Endothelial cell of umbilical vein (primary cell): ENCODE data around the gene PCBP4. TPM values are rescaled to one million over a fixed set of nuclear protein-coding genes. Genes with fewer than 3 reads are reported as not detected.

Experiments used
- BruUV-seq: library from RNA; stranded (reverse); fragments of 400-500 nt; replicated peaks from 2 replicates; lab custom pipeline; 2021; lab: Mats Ljungman, UMichigan
- CTCF ChIA-PET: fragments of 300-600, 350-600 bp; sonication (Branson Sonifier 250); formaldehyde crosslinking; loops from one replicate; lab custom pipeline; 2021; ENCODE audit warnings: antibody characterized with exemption, inconsistent platforms; lab: Charles Lee
- POLR2A ChIA-PET: fragments of 300-600, 350-600 bp; sonication (Branson Sonifier 250); formaldehyde crosslinking; loops from one replicate; lab custom pipeline; 2021; ENCODE audit warnings: antibody characterized with exemption, inconsistent platforms; lab: Charles Lee
- DNase-seq: peaks from one replicate; pipeline ENCODE4 v3.0.0-alpha.2; 2011; ENCODE audit warnings: low read depth, low spot score
- FAIRE-seq: peaks from 2 replicates; lab custom pipeline; 2011; peaks lifted over from hg19 to GRCh38; lab: Jason Lieb, UNC
- H2AFZ ChIP-seq: 2 replicates; pipeline ENCODE4 v1.6.0; 2012; ENCODE audit warnings: low read depth, low read length, control low read depth, inconsistent platforms
- H3K27ac ChIP-seq: 2 replicates; pipeline ENCODE4 v1.5.1; 2011; ENCODE audit warnings: low read depth, mild to moderate bottlenecking, control low read depth, low read length, moderate library complexity; ENCODE audit not compliant: insufficient read depth
- H3K27me3 ChIP-seq, 2 experiments: 2 replicates each; pipeline versions ENCODE4 v1.6.0 to v1.6.1; 2011; ENCODE audit warnings: low read length in 2 of 2, mixed read lengths in 1 of 2; ENCODE audit not compliant: control insufficient read depth in 2 of 2, insufficient read depth in 2 of 2
- H3K36me3 ChIP-seq, 2 experiments: 2 replicates in 1 of 2; 3 replicates in 1 of 2; pipeline ENCODE4 v1.5.1; 2011; ENCODE audit warnings: low read length in 2 of 2, mild to moderate bottlenecking in 1 of 2, moderate library complexity in 1 of 2; ENCODE audit not compliant: control insufficient read depth in 2 of 2, insufficient read depth in 2 of 2; ENCODE audit errors: extremely low read depth in 1 of 2
- H3K4me1 ChIP-seq: 3 replicates; pipeline ENCODE4 v1.5.1; 2011; ENCODE audit warnings: mild to moderate bottlenecking, low read length; ENCODE audit not compliant: control insufficient read depth, insufficient read depth; ENCODE audit errors: extremely low read depth
- H3K4me2 ChIP-seq: 2 replicates; pipeline ENCODE4 v1.6.1; 2011; ENCODE audit warnings: low read length, control low read depth, mixed read lengths; ENCODE audit not compliant: insufficient read depth
- H3K4me3 ChIP-seq, 3 experiments: fragments of 200-600 bp in 1 of 3; sonication (generic), shearing (Covaris generic) in 1 of 3; replicated peaks in 1 of 3; 2 replicates each; pipeline ENCODE4 v1.5.1; 2011 to 2016; ENCODE audit warnings: control low read depth in 3 of 3, low read length in 3 of 3, mild to moderate bottlenecking in 2 of 3, inconsistent platforms in 1 of 3, low read depth in 1 of 3, moderate library complexity in 1 of 3; ENCODE audit not compliant: insufficient read depth in 1 of 3
- H3K79me2 ChIP-seq: 2 replicates; pipeline ENCODE4 v1.6.0; 2012; ENCODE audit warnings: low read length, inconsistent platforms; ENCODE audit not compliant: control insufficient read depth, insufficient read depth
- H3K9ac ChIP-seq: replicated peaks from 2 replicates; pipeline ENCODE3; 2011; ENCODE audit warnings: low read length, control low read depth; ENCODE audit not compliant: insufficient read depth; ENCODE audit errors: extremely low read depth
- H3K9me1 ChIP-seq: replicated peaks from 3 replicates; pipeline ENCODE4 v1.6.0; 2011; ENCODE audit warnings: mild to moderate bottlenecking, low read length; ENCODE audit not compliant: control insufficient read depth, insufficient read depth; ENCODE audit errors: extremely low read depth
- H3K9me3 ChIP-seq: replicated peaks from 2 replicates; pipeline ENCODE4 v1.5.1; 2012; ENCODE audit warnings: low read length, inconsistent platforms; ENCODE audit not compliant: control insufficient read depth, insufficient read depth
- H4K20me1 ChIP-seq: replicated peaks from 2 replicates; pipeline ENCODE3; 2011; ENCODE audit warnings: mild to moderate bottlenecking, low read length; ENCODE audit not compliant: control insufficient read depth, insufficient read depth; ENCODE audit errors: extremely low read depth
- CTCF ChIP-seq, 2 donors: IDR thresholded peaks; 1 replicate in 1 of 2; 2 replicates in 1 of 2; pipeline ENCODE4 v1.5.1; 2011; ENCODE audit warnings: low read length in 2 of 2, mild to moderate bottlenecking in 2 of 2, moderate library complexity in 2 of 2, control low read depth in 1 of 2, inconsistent platforms in 1 of 2, low read depth in 1 of 2; ENCODE audit not compliant: insufficient read depth in 1 of 2; ENCODE audit errors: extremely low read depth in 1 of 2
- EZH2 ChIP-seq: IDR thresholded peaks from 2 replicates; pipeline ENCODE4 v1.6.1; 2012; ENCODE audit warnings: borderline replicate concordance, low read depth, mild to moderate bottlenecking, moderate library complexity, low read length, inconsistent platforms; ENCODE audit not compliant: severe bottlenecking
- FOS ChIP-seq: IDR thresholded peaks from 2 replicates; pipeline ENCODE4 v1.6.1; 2011; ENCODE audit warnings: mild to moderate bottlenecking, low read length, moderate library complexity, borderline replicate concordance; ENCODE audit not compliant: insufficient read depth
- GATA2 ChIP-seq: IDR thresholded peaks from 2 replicates; pipeline ENCODE4 v1.7.0; 2011; ENCODE audit warnings: low read depth, mild to moderate bottlenecking, moderate library complexity, mixed read lengths, low read length; ENCODE audit not compliant: insufficient read length, insufficient read depth
- JUN ChIP-seq: IDR thresholded peaks from 2 replicates; pipeline ENCODE4 v1.6.1; 2011; ENCODE audit warnings: borderline replicate concordance, low read depth; ENCODE audit not compliant: insufficient read length, insufficient read depth
- MAX ChIP-seq: IDR thresholded peaks from 2 replicates; pipeline ENCODE4 v1.6.1; 2011; ENCODE audit not compliant: insufficient read depth, insufficient read length
- MYC ChIP-seq: IDR thresholded peaks from one replicate; pipeline ENCODE4 v1.6.1; 2011; ENCODE audit warnings: mild to moderate bottlenecking, low read depth, low read length
- POLR2A ChIP-seq: IDR thresholded peaks from 2 replicates; pipeline ENCODE4 v1.6.1; 2012; ENCODE audit warnings: low read depth, mild to moderate bottlenecking, control low read depth, low read length
- POLR2AphosphoS5 ChIP-seq: IDR thresholded peaks from 2 replicates; pipeline ENCODE4 v1.6.1; 2012; ENCODE audit warnings: low read depth, mild to moderate bottlenecking, control low read depth, low read length, moderate library complexity; ENCODE audit not compliant: insufficient read depth
- dilution Hi-C: fragments of 300-500 bp; cut with MboI; formaldehyde crosslinking; loops from one replicate; pipeline ENCODE4 v1.15.0; 2019; ENCODE audit warnings: low sequenced_read_pairs; ENCODE audit not compliant: extremely low pct_ligation_motif_present
- intact Hi-C: fragments of 100-400 bp; cut with micrococcal nuclease; formaldehyde crosslinking; loops from one replicate; pipeline ENCODE4 v1.10.0; 2022
- polyA plus RNA-seq, 4 experiments: library from polyadenylated mRNA; depleted of rRNA in 3 of 4; stranded (reverse) in 3 of 4; unstranded in 1 of 4; fragments of >200 nt; gene quantifications; 2 replicates each; pipeline versions ENCODE4 v1.2.1 to v1.2.3, GENCODE V29; 2011 to 2012; ENCODE audit warnings: missing spikeins in 1 of 4
- total RNA-seq: library from RNA; stranded (reverse); gene quantifications from 2 replicates; pipeline ENCODE4 v1.2.3, GENCODE V29; 2021

The PCBP4 gene
- total and polyA plus RNA-seq, 2 donors (not counting 3 experiments of a cell fraction or from before 2014, with no cell fraction given), result 46.5 to 63.1 TPM

- peak overlapping the region; percentile 60 for H2AFZ ChIP-seq
- dilution Hi-C loops (no loop called here), intact Hi-C loops (loop anchor here (5.0 to 10.0 kb wide), 2 partner anchors 439 to 557 kb away; partner anchors contain the start of genes DCAF1 and MANF)
- peak overlapping the region; percentile 22 for H3K27ac ChIP-seq
- TF ChIP-seq MYC (no peak), FOS (no peak), MAX (no peak), JUN (no peak), POLR2AphosphoS5 (no peak), POLR2A (no peak), GATA2 (no peak), EZH2 (no peak), CTCF (IDR thresholded peaks at IDR 0.05; ENCODE audit: extremely low read depth in 1 of 2, insufficient read depth in 1 of 2, low read depth in 1 of 2, low read length in 2 of 2) (no peak)
- peak overlapping the region; percentile 91 for H3K4me2 ChIP-seq
- POLR2A ChIA-PET, result interaction anchor here (1.3 to 2.1 kb wide), 2 partner anchors 12 to 32 kb away, joined by 4 read pairs; partner anchors contain the start of gene ABHD14B
- no peaks in the 10 kb centered on the region for H3K27me3 ChIP-seq
- no peaks in the 10 kb centered on the region for H4K20me1 ChIP-seq
- peaks cover 0 to 16% of the 10 kb centered on the region in 2 experiments for H3K36me3 ChIP-seq
- no peaks in the 10 kb centered on the region for H3K9me3 ChIP-seq
- no peaks in the 10 kb centered on the region for H3K9me1 ChIP-seq
- FAIRE-seq, result no peak
- H3K79me2 ChIP-seq, result peaks cover 16% of the 10 kb centered on the region
- H3K4me1 ChIP-seq, result peaks cover 21% of the 10 kb centered on the region
- CTCF ChIA-PET, result interaction anchor here (0.6 to 2.8 kb wide), 12 partner anchors 9 to 552 kb away, joined by 3 to 46 read pairs (median 3); partner anchors contain the start of genes ABHD14A, ABHD14B, ACY1 and RPL29
- no TSS peak for BruUV-seq
- DNase-seq, result no peak
- peak overlapping the region; percentile 30 for H3K9ac ChIP-seq
- H3K4me3 ChIP-seq, result peak overlapping the region; percentile 66 to 81 (median 79)
These were observed 25.8 kb downstream of the PCBP4 start for GRCh38 chr3:51941463-51941797.
